GM12892 (cell line): ENCODE data around the gene DCHS2.

Experiments used
- DNase-seq: peaks from one replicate; pipeline ENCODE4 v3.0.0; 2011; ENCODE audit not compliant: insufficient read length
- FAIRE-seq: peaks from 2 replicates; lab custom pipeline; 2011; peaks lifted over from hg19 to GRCh38; lab: Jason Lieb, UNC
- POLR2A ChIP-seq: IDR thresholded peaks from 2 replicates; pipeline ENCODE4 v1.6.1; 2011; ENCODE audit warnings: low read depth, low read length, control low read depth
- POLR2AphosphoS5 ChIP-seq: IDR thresholded peaks from 2 replicates; pipeline ENCODE4 v1.6.1; 2011; ENCODE audit warnings: low read depth, low read length, control low read depth
- TAF1 ChIP-seq: IDR thresholded peaks from 2 replicates; pipeline ENCODE4 v1.6.1; 2011; ENCODE audit warnings: low read depth, mild to moderate bottlenecking, control low read depth, low read length, borderline replicate concordance

DCHS2 gene

DNA sequence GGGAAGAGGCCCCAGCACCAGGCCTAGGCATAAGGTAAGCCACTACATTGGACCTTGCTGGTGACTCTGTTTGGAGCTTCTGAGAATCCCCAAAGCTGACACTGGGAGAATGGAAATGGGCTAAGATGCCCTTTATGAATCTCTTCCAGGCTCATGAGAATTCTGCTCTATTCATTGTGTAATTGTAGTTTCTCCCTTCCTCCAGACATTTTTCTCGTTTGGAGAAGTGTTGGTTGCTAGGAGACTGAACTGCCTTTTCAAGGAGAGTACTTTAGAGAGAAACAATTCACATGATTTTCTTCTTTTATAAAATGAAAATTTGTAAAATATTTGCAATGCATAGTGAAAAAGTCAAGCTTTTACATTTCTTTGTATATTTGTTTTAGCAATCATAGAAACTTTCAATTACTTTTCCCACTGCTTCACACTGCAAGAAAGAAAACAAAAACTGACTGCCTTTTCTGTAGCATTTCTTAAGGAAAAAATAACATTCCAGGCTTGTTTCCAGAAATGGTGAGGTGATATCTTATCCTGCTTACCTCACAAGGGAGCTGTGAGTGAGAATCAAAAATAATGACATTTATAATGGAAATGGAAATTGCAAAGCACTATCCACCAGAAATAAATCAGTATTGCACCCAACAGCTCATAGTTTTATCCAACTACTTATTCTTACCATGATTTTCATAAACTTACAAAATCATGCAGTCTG, 24.9 kb upstream of the DCHS2 start:
- DNase-seq (no peak), FAIRE-seq (no peak)
- TF ChIP-seq POLR2AphosphoS5 (no peak), TAF1 (no peak), POLR2A (no peak)

DNA sequence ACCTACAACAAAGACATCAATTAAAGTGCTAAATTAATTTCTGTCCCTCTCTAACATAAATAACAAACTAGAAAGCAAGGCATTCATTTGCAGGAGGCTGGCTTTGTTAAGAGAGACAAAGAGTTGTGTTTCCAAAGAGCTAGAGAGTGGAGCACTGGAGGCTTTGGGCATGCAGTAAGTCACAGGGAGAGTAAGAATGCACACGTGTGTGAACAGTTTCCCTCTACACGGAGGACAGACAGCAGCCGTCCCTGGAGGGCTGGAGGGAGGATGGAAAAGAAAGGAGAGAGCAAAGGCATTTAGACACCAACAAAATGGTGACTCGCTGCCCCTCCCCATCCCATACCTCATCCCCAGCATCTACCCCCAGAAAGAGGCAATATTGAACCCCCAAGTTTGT, 20.4 kb upstream of the DCHS2 start:
- no peak for DNase-seq

DNA sequence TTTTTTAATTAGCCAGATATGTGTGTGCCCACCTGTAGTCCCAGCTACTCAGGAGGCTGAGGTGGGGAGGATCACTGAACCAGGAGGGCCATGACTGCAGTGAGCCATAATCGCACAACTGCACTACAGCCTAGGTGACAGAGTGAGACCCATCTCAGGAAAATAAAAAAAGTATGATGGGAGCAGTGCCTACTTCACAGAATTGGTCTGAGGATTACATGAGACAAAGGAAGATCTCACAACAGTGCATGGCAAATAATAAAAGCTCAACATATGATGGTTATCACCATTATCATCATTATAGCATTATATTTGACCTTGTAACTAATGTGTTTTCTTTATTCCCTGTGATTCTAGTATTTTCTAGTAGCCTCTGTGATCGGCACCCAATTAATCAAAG, 19.9 kb upstream of the DCHS2 start:
- DNase-seq (no peak), FAIRE-seq (no peak)
- TF ChIP-seq POLR2AphosphoS5, result no peak
- no peak for TF ChIP-seq TAF1
- TF ChIP-seq POLR2A, result no peak

More for the DNA sequence above, 20.4 kb upstream of the DCHS2 start:
- FAIRE-seq, result no peak
- no peak for TF ChIP-seq POLR2AphosphoS5
- no peak for TF ChIP-seq POLR2A
- TF ChIP-seq TAF1, result no peak

DNA sequence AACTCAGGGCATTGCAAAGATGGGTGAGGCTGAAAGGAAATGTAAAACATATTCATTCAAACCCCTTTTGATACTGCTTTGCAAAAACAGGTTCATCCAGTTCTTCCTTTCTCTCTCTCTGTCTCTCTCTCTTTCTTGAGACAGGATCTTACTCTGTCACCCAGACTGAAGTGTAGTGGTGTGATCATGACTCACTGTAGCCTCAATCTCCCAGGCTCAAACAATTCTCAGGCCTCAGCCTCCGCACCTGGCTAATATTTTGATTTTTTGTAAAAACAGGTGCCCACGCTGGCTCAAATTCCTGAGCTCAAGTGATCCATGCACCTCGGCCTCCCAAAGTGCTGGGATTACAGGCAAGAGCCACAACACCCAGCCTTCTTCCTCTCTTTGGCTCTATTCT, 15.6 kb upstream of the DCHS2 start:
- no peak for FAIRE-seq
- TF ChIP-seq TAF1 (no peak), POLR2AphosphoS5 (no peak), POLR2A (no peak)
- DNase-seq, result no peak

DNA sequence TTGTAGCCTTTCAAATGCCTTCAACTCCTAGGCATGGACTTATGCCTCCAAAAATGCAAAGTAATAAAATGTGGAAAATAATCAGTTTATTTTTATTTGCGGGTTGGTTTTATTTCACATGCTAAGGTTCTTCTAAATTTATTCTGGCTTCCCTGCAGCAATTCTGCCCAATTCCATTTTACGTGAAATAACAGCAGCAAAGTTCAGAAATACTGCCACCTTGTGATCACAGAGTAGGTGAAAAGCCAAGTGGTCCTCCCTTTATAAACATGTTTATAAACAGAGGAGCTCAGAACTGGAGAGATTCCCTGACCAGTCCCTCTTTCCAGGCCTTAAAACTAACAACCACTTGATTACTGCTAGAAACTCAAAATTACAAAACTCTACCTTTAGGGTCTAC, 14.7 kb upstream of the DCHS2 start:
- TF ChIP-seq POLR2A (no peak), POLR2AphosphoS5 (no peak), TAF1 (no peak)
- FAIRE-seq, result no peak
- DNase-seq, result no peak

DNA sequence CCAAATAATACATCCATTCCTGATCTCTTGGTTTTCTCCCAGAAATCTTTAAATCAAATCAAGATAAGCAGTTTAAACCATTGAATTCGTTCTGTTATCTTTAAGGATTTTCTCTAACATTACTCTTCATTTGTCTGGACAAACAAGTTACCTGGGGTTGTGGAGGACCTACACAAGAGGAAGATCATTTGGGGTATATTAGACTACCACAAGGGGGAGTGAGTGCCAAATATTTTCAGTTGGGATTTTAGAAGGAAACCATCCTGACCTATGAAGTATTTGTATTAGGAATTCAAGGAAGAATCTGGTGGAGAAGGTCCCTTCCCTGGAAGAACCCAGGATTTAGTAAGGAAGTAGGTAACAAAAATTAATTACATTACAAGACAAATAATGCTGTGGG, 12.0 kb upstream of the DCHS2 start:
- TF ChIP-seq POLR2A (no peak), TAF1 (no peak), POLR2AphosphoS5 (no peak)
- DNase-seq (no peak), FAIRE-seq (peak; percentile 80)

DNA sequence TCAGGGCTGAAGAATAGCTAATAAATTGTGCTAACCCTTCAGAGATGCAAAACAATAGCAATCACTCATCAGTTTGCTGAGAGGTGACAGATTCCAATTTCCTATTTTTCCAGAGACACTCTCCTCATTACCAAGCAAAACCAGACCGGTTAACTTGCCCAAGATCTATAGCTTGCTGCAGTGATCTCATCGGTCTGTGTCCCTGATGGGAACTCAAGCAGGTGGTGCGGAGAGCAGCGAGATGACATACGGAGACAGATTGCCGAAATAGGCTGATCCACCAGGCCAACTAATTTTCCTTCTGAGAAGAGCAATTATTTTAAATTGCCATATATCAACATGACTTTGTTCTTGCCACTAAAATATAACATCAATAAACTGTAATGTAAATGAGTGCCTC, 10.5 kb upstream of the DCHS2 start:
- FAIRE-seq, result no peak
- TF ChIP-seq POLR2A, result no peak
- no peak for DNase-seq

DNA sequence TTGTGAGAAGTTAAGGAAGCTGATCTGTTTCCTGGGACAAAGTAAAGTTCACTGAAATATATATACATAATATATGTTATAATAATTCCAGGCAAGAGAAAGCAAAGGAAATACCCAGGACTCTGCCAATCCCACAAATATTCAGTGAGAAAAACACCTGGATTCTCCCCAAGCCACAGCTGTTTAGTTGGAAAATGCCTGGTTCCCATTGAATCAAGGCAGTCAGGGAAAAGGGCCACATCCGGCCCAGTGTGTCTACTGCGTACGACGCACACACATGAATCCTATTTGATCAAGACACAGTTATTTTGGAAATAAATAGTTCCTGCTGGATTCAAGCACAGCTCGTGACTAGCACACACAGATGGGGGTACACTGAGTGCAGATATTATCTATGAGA, 6.3 kb upstream of the DCHS2 start:
- DNase-seq (no peak), FAIRE-seq (no peak)
- TF ChIP-seq POLR2A (no peak), POLR2AphosphoS5 (no peak), TAF1 (no peak)

DNA sequence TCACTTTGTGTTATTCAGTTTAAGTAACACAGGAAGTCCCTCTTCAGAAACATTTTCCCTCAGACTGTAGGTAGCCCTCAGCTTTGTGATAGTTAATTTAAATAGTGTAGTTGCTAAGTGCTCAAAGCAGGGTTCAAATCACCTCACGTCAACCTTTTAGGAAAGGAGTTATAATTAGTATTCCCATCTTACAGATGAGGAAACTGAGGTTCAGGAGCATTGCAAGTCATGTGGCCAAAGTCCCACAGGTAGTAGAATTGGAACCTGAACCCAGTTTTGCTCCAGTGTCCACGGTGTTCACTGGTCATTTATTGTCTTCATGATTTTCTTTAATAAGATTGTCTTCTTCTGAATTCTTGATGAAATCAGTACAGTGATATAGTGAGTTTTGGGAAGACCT, 4.3 kb upstream of the DCHS2 start:
- no peak for DNase-seq
- FAIRE-seq, result no peak
- TF ChIP-seq TAF1, result no peak
- TF ChIP-seq POLR2A, result no peak
- no peak for TF ChIP-seq POLR2AphosphoS5

DNA sequence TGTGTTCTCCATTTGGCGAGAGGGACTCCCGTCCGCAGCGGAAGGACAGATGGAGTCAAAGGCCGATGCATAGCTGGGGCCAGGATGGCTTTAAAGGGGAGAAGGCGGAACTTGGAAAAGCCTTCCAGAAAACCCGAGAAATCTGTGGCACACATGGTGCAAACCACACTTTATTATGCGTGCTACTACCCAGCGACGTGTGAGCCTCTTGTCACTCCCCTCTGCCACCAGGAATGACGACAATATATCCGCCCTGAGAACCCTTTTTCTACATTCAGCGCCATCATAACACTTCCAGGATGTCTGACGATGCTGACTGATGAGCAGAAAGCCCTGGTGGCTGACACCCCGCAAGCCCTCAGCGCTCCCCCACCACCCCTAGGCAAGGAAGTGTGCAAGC, 689 bp upstream of the DCHS2 start:
- FAIRE-seq (no peak), DNase-seq (no peak)
- TF ChIP-seq TAF1, result no peak

DNA sequence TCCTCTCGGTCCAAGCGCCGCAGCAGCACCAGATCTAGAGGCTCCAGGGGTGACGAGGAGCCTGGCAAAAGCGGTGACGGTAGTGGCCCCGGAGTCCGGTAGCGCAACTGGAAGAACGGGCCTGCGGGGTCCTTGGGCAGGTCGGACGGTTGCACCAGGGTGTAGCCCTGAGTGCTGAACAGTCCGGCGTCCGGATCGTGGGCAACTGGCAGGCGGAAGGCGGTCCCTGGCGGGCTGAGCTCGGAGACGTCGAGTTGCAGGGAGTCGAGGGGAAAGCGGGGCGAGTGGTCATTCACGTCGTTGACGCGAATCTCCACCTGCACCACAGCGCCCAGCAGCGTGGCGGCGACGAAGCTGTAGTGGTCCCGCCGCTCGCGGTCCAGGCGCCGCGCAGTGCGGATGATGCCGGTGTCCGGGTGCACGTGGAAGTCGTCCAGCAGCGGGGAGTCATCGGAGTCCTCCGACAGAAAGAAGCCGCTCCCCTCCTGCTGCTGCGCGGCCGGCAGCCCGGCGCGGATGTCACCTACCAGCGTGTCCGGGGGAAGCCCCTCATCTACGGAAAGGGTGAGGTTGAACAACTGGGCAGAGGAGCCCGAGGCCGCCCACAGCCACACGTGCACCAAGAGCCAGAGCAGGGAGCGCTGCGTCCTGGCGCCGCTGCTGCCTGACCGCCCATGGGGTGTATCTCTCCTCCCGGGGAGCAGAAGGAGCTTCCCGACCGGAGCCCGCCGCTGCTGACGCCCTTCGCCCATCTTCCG, 837 bp downstream of the DCHS2 start:
- DNase-seq, result peak; percentile 33
- no peak for FAIRE-seq

DNA sequence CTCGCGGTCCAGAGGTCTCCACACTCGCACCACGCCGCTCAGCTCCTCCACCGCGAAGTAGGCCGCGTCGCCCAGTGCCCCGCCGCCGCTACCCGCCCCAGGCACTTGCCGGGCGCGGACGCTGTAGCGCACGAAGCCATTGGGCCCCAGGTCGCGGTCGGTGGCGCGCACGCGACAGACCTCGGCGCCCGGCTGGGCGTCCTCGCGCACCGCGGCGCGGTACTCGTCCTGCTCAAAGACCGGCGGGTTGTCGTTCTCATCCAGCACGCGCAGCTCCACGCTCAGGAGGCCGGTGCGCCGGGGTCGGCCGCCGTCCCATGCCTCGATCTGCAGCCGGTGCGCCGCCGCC, 1.4 kb downstream of the DCHS2 start:
- TF ChIP-seq POLR2A (no peak), POLR2AphosphoS5 (no peak), TAF1 (no peak)
- FAIRE-seq (no peak), DNase-seq (peak; percentile 5)

More for the DNA sequence above, 837 bp downstream of the DCHS2 start:
- TF ChIP-seq TAF1 (no peak), POLR2A (no peak), POLR2AphosphoS5 (no peak)
